ENCODE data around the gene TMEM59.

The TMEM59 gene

GRCh38 chr1:53979712-53980450 is 73.1 kb downstream of the TMEM59 start:
- no peak for DNase-seq

Data from NCI-H2227 treated with DMSO at 0.1 percent for 48 hours (cell line).